Gastrocnemius medialis (tissue), 4 donors: ENCODE results near the gene CREBBP. TPM values are rescaled to one million over a fixed set of nuclear protein-coding genes. Genes with fewer than 3 reads are reported as not detected.

Experiments used
- ATAC-seq, 2 donors: fragments of 150-250 bp; one replicate each; pipeline ENCODE4 v1.9.1; 2016
- DNase-seq, 2 donors: peaks; one replicate each; pipeline ENCODE4 v3.0.0-alpha.2; 2019
- H3K27ac ChIP-seq, 4 donors: fragments of 200-600 bp; sonication (generic); 1 replicate in 1 of 4; 2 replicates in 3 of 4; pipeline ENCODE4 v1.5.1; 2016 to 2018; ENCODE audit warnings: mild to moderate bottlenecking in 2 of 4, moderate library complexity in 1 of 4
- H3K27me3 ChIP-seq, 3 donors: fragments of 200-600 bp; sonication (generic) in 2 of 3; 1 replicate in 1 of 3; 2 replicates in 2 of 3; pipeline versions ENCODE4 v1.5.1 to v1.6.0; 2016 to 2019; ENCODE audit warnings: mild to moderate bottlenecking in 1 of 3, moderate library complexity in 1 of 3
- H3K36me3 ChIP-seq, 2 donors: fragments of 200-600 bp; sonication (generic) in 1 of 2; one replicate each; pipeline ENCODE4 v1.5.1; 2017 to 2018
- H3K4me1 ChIP-seq, 2 donors: fragments of 200-600 bp; sonication (generic) in 1 of 2; one replicate each; pipeline ENCODE4 v1.5.1; 2016 to 2017; ENCODE audit warnings: mild to moderate bottlenecking in 2 of 2
- H3K4me3 ChIP-seq, 4 donors: fragments of 200-600 bp; sonication (generic) in 3 of 4; 1 replicate in 1 of 4; 2 replicates in 3 of 4; pipeline ENCODE4 v1.5.1; 2016 to 2019; ENCODE audit warnings: mild to moderate bottlenecking in 2 of 4
- H3K9me3 ChIP-seq, 3 donors: fragments of 200-600 bp; sonication (generic) in 2 of 3; 1 replicate in 1 of 3; 2 replicates in 2 of 3; pipeline ENCODE4 v1.5.1; 2016 to 2019
- CTCF ChIP-seq, 5 experiments: fragments of 450-650 bp in 3 of 5; fragments of 200-600 bp in 2 of 5; sonication (generic) in 2 of 5; IDR thresholded peaks in 4 of 5; conservative IDR thresholded peaks in 1 of 5; 1 replicate in 4 of 5; 2 replicates in 1 of 5; pipeline ENCODE4 v1.5.1; 2016 to 2019; ENCODE audit warnings: antibody characterized with exemption in 5 of 5, mild to moderate bottlenecking in 3 of 5, moderate library complexity in 3 of 5
- POLR2A ChIP-seq, 2 donors: fragments of 450-650 bp; IDR thresholded peaks; one replicate each; pipeline ENCODE4 v1.6.1; 2017; ENCODE audit warnings: antibody characterized with exemption in 2 of 2, mild to moderate bottlenecking in 2 of 2, moderate library complexity in 2 of 2
- in situ Hi-C, 4 donors: fragments of 200-750 bp; cut with MboI; loops; one replicate each; pipeline versions ENCODE4 v1.15.0 to v1.8.0; 2017; ENCODE audit warnings: low sequenced_read_pairs in 4 of 4
- intact Hi-C: fragments of 100-400 bp; cut with DNase I; formaldehyde crosslinking; loops from one replicate; pipeline ENCODE4 v1.15.1; 2023; ENCODE audit warnings: low total_unique reads
- total RNA-seq, 4 donors: library from RNA; depleted of rRNA; stranded (reverse); fragments of >200 nt; gene quantifications; one replicate each; pipeline versions ENCODE4 v1.1.0 to v1.2.3, GENCODE V29; 2016

The CREBBP gene
- total RNA-seq, 4 donors from 2014 or later, result 39.8 to 61.3 (median 53.5) TPM

- no peaks in the 10 kb centered on the region for H3K9me3 ChIP-seq
- in situ Hi-C loops, result no loop called here
Observed at GRCh38 chr16:3836641-3837040, 43.9 kb downstream of the CREBBP start.

GRCh38 chr16:3835089-3835602 is 45.4 kb downstream of the CREBBP start:
- Histone ChIP-seq H3K27ac (no peak overlapping the region), H3K4me3 (no peak overlapping the region), H3K4me1 (peaks cover 16 to 20% of the 10 kb centered on the region in 2 donors), H3K27me3 (no peaks in the 10 kb centered on the region), H3K9me3 (no peaks in the 10 kb centered on the region), H3K36me3 (no peaks in the 10 kb centered on the region)
- no peak for DNase-seq
- intact Hi-C loops (no loop called here), in situ Hi-C loops (no loop called here)
- no peak for ATAC-seq
- TF ChIP-seq POLR2A (IDR thresholded peaks at IDR 0.05), result no peak
- no peak for TF ChIP-seq CTCF (IDR thresholded peaks at IDR 0.05 in 4 of 5, conservative IDR thresholded peaks at IDR 0.05 in 1 of 5)

More at GRCh38 chr16:3836641-3837040, 43.9 kb downstream of the CREBBP start:
- intact Hi-C loops, result no loop called here
- Histone ChIP-seq H3K36me3 (no peaks in the 10 kb centered on the region), H3K4me1 (peaks cover 31 to 34% of the 10 kb centered on the region in 2 donors), H3K4me3 (no peak overlapping the region), H3K27me3 (no peaks in the 10 kb centered on the region), H3K27ac (no peak overlapping the region)
- no peak for TF ChIP-seq CTCF (IDR thresholded peaks at IDR 0.05 in 4 of 5, conservative IDR thresholded peaks at IDR 0.05 in 1 of 5)
- TF ChIP-seq POLR2A (IDR thresholded peaks at IDR 0.05), result no peak
- ATAC-seq (peak in 1 of 2 donors; percentile 60), DNase-seq (no peak)

GRCh38 chr16:3832668-3833067 is 47.8 kb downstream of the CREBBP start:
- no peak overlapping the region for H3K4me3 ChIP-seq
- H3K27me3 ChIP-seq, result no peaks in the 10 kb centered on the region
- ATAC-seq (no peak), DNase-seq (no peak)
- H3K27ac ChIP-seq, result no peak overlapping the region
- intact Hi-C loops (no loop called here), in situ Hi-C loops (no loop called here)
- H3K4me1 ChIP-seq, result peaks cover 15% of the 10 kb centered on the region in 2 donors
- no peaks in the 10 kb centered on the region for H3K36me3 ChIP-seq
- TF ChIP-seq CTCF (IDR thresholded peaks at IDR 0.05 in 4 of 5, conservative IDR thresholded peaks at IDR 0.05 in 1 of 5), result no peak
- H3K9me3 ChIP-seq, result no peaks in the 10 kb centered on the region

- no peaks in the 10 kb centered on the region for H3K36me3 ChIP-seq
- H3K4me1 ChIP-seq, result peaks cover 25 to 27% of the 10 kb centered on the region in 2 donors
- no peaks in the 10 kb centered on the region for H3K27me3 ChIP-seq
- no peak overlapping the region for H3K4me3 ChIP-seq
- H3K9me3 ChIP-seq, result no peaks in the 10 kb centered on the region
- in situ Hi-C loops (no loop called here), intact Hi-C loops (no loop called here)
- ATAC-seq (no peak), DNase-seq (no peak)
- H3K27ac ChIP-seq, result no peak overlapping the region
- TF ChIP-seq CTCF (IDR thresholded peaks at IDR 0.05 in 4 of 5, conservative IDR thresholded peaks at IDR 0.05 in 1 of 5) (no peak), POLR2A (IDR thresholded peaks at IDR 0.05) (no peak)
Observed at GRCh38 chr16:3830625-3831254, 49.8 kb downstream of the CREBBP start.
